Testis (tissue), 2 donors: ENCODE measurements around the gene POMC.

Experiments used
- CTCF ChIP-seq, 3 experiments: fragments of 450-650 bp in 2 of 3; fragments of 200-600 bp in 1 of 3; sonication (generic) in 1 of 3; IDR thresholded peaks; one replicate each; pipeline ENCODE4 v1.5.1; 2016 to 2019; ENCODE audit warnings: antibody characterized with exemption in 3 of 3, mild to moderate bottlenecking in 2 of 3, moderate library complexity in 1 of 3
- POLR2A ChIP-seq: fragments of 450-650 bp; IDR thresholded peaks from one replicate; pipeline ENCODE4 v1.6.1; 2017; ENCODE audit warnings: antibody characterized with exemption, mild to moderate bottlenecking, moderate library complexity

DNA sequence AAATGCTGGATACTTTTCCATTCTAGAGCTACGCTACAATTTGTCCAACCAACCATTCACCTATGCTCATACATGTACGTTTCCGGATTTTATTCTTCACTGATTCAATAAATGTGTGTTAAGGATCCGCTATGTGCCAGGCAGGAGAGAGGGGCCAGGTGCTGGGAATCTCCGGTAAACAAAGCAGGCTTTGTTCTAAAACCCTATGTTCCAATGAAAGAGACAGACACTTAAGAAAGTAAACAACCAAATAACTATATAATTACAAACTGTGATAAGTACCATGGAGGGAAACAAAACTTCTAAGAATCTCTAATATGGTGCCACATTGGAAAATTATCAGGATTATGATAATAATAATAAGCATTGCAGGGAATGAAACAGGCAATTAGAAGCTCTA lies 22.2 kb upstream of the POMC start:
- TF ChIP-seq CTCF (IDR thresholded peaks at IDR 0.05) (no peak), POLR2A (no peak)
